Left ventricle myocardium superior (tissue), 1 donor: ENCODE measurements around the gene CDR2. TPM values are rescaled to one million over a fixed set of nuclear protein-coding genes. Genes with fewer than 3 reads are reported as not detected.
"Not testable (repeated sequence)": the region's sequence is repeated elsewhere in the genome, so short reads cannot be mapped to it uniquely, and the experiment has no call there.

Experiments
- ATAC-seq: fragments of 200-7000 bp; cut with Tn5 transposase; one replicate; pipeline ENCODE4 v1.9.1; 2020; ENCODE audit warnings: mild to moderate bottlenecking, moderate library complexity
- DNase-seq: peaks from one replicate; pipeline ENCODE4 v3.0.0-alpha.2; 2020
- intact Hi-C: fragments of 100-400 bp; cut with micrococcal nuclease; formaldehyde crosslinking; loops from one replicate; pipeline ENCODE4 v1.11.0; 2022
- total RNA-seq: library from RNA; stranded (reverse); fragmentation: NEBNext Ultra II Directional; extraction: Animal tissue kit (Norgen Biotek cat#: 25700); gene quantifications from one replicate; pipeline ENCODE4 v1.2.1, GENCODE V29; 2021
- donor health status: DM: no; HTN: yes; CAD: no; lungs with severe emphysema.

Gene CDR2
- total RNA-seq, 1 donor from 2014 or later: 5.3 TPM

DNA sequence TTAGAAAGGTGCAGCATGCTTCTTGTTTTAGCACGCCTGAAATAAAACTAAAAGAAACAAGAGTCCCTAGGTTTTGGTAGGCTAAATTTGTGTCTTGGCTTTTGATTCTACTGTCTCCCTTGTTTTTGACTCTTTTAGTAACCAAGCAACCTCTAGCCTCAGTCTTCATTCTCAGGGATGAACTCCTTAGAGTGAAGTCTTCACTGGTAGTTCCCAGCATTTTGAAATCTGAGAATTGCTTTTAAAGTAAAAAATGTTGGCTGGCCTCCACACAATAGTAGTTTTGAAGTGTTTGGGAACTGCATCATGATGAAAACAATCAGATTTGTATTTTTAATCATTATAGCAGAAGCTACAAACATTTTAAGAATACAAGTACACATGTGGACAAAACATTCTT is 6.1 kb upstream of the CDR2 start:
- DNase-seq (no peak), ATAC-seq (no peak)
- intact Hi-C loops: no loop called here

DNA sequence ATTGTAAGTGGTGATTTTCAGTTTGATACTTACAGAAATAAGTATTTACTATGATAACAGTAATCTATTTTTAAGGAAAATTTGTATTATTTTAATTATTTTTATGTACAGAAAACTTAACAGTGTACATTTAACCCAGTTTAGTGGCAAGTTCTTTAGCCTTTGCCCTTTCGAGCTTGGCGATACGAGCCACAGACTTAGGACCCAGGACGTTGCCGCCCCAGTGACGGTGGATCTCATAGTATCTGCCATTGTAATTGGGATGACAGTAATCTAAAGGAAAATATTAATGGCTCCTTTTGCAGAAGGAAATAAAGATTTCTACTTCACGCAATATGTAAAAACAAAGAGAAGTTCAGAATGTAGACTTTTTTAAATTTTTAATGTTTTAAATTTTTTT is 5.2 kb upstream of the CDR2 start:
- DNase-seq (no peak), ATAC-seq (no peak)
- intact Hi-C loops: no loop called here

DNA sequence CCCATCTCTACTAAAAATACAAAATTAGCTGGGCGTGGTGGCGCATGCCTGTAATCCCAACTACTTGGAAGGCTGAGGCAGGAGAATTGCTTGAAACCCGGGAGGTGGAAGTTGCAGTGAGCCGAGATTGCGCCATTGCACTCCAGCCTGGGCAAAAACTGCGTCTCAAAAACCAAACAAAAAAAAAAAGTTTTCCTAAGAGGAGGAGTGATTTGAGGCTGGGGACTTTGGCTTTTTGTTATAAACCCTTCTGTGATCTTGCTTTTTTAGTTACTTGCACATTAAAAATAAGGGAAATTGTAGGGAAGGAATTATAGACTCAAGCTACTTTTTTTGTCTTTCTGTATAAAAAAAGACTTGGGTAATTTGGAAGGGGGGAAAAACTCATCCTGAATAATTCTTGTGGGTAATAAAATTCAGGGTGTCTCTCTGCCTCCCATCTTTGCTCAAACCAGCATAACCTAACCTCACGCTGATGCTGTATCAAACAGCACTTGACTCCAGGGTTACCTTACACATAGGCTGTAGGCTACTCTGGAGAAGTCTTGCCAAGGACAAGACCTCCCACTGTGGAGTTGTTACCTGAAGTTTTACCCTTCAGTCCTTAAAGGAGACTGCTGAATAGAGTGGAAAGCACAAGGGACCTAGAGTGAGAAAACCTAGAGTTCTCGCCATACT is 1.7 kb upstream of the CDR2 start:
- intact Hi-C loops: no loop called here
- no peak for ATAC-seq
- DNase-seq: no peak

DNA sequence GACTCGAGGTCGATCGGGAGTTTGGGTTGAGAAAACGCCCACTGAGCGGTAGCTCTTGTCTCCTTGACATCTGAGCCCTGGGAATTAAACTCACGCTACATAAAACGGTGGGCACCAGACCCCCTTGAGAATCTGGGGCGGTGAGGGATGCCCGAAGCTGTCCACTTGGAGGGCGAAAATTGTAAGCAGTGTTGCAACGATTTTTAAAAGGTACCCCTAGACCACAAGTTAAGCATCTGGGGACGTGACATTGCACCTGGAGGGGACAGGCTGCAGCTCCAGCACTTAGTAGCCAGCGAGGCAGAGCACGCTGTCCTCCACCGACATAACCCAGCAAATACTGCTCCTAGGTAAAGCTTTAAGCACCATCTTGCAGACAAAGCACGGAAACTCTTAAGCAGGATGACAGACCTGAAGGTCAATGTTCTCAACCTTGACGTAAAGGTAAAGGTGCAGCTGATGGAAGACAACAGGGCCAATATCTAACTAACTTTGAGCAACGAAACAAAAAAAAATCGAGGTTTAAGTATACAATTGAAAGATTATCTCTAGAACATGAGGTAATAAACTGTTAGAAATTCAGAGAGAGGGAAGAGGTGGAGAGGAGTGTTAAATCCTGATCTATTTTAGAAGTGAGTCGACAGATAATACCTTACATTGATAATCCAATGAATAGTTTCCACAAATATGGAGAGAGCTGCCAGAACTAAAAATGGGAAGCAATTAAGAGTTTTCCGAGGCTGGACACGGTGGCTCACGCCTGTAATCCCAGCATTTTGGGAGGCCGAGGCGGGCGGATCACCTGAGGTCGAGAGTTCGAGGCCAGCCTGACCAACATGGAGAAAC is 921 bp upstream of the CDR2 start:
- intact Hi-C loops: no loop called here
- ATAC-seq (no peak), DNase-seq (no peak)

DNA sequence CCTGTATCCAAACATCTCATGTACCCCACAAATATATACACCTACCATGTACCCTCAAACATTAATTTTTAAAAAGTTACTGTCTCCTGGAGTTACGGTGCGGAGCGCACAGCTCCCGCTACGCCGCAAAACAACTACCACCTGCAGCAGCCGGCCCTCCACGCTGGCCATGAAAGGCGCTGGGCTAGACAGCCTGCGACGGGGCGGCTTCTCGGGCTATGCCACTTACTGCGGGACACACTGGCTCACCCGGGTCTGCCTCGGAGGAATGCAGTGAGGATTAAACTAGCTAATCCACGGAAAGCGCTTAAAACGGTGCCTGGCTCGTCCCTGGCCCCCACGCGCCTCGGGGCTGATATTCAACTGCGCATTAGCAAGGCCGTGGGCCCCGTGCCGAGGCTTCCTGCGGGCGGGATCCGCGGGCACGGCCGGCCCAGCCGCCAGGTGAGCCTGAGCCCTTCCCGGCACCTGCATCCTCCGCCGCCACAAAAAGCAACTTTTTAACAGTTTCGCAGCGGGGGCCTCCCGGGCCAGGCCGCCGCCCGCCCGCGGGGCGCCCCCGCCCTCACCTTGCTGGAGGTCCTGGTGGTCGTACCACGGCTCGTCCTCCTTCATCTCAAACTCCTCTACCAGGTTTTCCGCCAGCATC is 633 bp downstream of the CDR2 start:
- peak; percentile 75 for DNase-seq
- ATAC-seq: peak; percentile 34
- intact Hi-C loops: no loop called here

DNA sequence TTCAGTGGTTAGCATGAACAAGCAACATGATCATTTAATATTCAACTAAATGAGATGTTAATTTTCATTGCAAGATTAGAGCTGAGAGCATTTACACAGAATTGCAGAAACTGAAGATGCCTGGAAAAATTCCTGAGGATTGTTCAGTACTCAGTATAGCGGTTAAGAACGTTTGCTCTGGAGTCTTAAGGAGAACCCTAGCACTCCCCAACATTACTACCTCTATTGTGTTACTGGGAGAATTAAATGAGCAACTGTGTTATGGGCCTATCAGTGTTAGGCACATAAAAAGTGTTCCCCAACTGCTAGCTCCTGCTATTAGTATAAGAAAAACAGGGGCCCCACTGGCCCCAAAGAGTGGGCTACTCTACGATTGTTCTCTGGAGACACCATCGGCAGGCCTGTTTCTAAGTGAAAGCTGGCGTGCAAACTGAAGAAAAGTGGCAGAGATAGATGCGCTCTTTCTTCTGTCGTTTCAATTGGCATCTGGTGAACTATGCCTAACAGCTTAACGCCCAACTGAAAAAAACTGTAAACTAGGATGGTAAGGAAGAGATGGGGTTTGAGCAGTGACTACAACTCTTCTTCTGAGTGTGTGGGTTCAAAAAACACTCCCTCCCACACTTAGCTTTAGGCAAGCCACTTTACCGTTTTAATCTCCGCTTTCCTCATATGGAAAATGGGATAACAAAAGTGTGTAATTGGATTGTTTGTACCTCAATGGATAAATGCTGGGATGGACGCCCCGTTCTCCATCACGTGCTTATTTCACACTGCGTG is 1.3 kb downstream of the CDR2 start:
- intact Hi-C loops: no loop called here
- ATAC-seq (no peak), DNase-seq (no peak)

DNA sequence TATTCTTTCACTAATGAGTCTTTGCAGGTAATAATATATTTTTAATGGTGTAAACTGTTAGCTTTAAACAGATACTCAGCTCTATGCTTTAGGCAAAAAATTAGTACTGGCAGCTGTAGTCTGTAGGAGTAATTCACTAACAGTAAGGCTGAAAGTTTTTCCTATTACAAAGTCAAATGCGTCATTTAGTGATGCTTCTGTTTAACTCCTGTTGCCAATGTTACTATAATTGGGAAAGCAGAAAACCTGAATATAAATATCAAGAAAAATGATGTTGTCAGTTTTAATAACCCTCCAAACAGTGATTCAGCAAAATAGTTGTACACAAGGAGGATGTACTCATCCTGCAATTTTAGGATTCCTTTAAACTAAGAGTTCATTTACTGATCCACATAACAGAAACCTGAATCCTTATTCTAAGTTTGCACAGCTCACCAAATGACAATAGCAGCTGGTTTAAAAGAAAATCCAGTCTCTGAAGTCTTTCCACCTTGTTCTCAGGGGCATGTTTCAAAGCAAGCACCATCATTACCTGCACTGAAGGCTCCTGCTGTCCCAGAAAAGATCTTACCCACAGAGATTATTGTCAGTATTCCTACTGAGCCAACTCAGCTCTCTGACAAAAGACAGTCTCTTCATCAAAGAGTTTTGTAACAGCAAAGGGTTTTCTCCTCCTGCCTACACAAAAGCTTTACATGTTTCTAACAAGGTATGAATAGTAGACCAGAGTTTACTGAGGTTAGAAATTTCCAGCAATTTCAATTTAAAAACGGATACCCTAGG is 4.2 kb downstream of the CDR2 start:
- DNase-seq: no peak
- ATAC-seq: no peak
- intact Hi-C loops: no loop called here

DNA sequence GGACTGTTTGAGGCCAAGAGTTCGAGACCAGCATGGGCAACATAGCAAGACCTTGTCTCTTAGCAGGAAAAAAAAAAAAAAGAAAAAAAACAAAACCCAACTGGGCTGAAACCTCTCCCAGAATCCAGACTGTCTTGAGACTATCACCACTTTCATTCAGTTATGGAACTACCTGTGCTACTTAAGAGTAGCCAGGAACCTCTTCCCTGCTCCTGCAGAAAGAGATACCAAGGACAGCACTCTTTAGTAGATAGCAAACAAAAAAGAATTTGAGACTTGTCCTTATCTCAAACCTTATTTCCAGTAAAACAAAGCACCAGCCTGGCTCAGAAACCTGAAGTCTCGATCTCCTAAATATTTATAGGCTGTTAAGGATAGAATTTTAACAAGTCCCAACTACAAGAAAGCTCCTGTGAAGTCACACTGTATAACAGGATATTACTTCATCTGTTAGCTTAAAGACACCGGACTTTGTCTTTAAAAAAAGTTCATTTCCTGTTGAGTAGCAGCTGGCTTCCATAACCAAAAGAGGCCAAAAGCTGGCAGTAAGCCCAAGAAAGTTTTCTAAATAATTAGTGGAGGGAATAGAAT is 5.1 kb downstream of the CDR2 start:
- no peak for DNase-seq
- ATAC-seq: no peak
- intact Hi-C loops: no loop called here

DNA sequence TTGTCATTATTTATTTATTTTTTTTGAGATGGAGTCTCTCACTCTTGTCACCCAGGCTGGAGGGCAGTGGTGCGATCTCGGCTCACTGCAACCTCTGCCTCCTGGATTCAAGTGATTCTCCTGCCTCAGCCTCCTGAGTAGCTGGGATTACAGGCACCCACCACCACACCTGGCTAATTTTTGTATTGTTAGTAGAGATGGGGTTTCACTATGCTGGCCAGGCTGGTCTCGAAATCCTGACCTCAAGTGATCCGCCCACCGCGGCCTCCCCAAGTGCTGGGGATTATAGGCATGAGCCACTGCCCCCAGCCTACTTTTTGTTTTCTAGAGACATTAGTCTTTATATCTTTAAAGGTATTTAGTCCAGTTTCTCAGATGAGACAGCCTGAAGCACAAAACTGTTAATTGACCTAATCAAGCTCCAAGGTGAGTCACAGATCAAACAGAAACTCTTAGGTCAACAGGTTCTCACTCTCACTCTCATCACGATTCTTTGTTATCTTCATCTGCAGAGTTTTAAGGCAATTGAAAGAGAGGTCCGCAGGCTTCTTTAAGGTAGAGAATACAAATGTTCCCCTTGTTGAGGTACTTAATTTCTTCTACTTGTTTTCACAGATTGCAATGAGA is 6.1 kb downstream of the CDR2 start:
- intact Hi-C loops, DNase-seq, ATAC-seq: not testable (repeated sequence)

DNA sequence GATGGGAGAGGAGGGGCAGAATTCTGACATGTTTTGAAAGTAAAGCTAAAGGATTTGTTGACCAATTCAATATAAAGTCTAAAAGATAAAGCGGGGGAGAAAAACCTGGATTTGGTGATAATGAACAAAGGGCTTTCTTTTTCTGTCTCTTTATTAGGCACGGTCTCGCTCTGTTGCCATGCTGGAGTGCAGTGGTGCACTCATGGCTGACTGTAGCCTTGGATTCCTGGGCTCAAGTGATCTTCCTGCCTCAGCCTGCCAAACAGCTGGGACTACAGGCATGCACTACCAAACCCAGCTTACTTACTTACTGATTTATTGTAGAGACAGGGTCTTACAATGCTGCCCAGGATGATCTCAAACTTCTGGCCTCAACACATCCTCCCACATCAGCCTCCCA is 7.5 kb downstream of the CDR2 start:
- DNase-seq (no peak), ATAC-seq (no peak)
- intact Hi-C loops: no loop called here

DNA sequence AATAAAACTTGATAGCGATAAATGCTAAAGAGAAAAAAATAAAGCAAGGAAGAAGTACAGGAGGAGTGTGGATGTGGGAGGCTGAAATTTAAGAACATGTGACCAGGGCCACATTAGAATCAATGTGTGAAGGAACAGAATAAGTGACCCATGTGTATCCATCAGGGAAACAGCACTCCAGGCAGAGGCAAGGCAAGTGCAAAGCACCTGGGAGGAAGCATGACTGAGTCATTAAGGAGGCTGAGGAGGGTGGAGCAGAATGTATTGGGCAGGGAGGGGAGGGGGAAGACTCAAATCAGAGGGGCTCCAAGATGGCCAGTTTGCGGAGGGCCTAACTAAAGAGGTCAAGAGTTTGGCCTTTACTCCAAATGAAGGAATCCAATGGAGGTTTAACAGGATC is 8.0 kb downstream of the CDR2 start:
- intact Hi-C loops: no loop called here
- DNase-seq (no peak), ATAC-seq (no peak)

DNA sequence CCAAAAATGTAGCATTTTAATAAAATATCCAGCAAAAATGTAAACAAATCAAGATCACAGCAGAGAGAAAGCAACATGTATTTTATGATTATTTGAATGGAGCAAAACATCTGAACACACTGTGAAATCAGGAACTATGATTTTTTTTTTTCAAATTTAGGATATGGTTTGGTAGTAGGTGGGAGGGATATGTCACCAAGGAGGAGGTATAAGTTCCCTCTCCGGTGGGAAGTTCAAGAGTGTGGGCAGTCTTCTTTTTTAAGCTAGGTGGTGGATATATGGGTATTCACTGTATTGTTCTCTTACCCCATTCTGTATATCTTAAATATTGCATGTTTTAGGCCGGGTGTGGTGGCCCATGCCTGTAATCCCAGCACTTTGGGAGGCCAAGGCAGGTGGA is 10.2 kb downstream of the CDR2 start:
- no peak for ATAC-seq
- no peak for DNase-seq
- intact Hi-C loops: no loop called here

DNA sequence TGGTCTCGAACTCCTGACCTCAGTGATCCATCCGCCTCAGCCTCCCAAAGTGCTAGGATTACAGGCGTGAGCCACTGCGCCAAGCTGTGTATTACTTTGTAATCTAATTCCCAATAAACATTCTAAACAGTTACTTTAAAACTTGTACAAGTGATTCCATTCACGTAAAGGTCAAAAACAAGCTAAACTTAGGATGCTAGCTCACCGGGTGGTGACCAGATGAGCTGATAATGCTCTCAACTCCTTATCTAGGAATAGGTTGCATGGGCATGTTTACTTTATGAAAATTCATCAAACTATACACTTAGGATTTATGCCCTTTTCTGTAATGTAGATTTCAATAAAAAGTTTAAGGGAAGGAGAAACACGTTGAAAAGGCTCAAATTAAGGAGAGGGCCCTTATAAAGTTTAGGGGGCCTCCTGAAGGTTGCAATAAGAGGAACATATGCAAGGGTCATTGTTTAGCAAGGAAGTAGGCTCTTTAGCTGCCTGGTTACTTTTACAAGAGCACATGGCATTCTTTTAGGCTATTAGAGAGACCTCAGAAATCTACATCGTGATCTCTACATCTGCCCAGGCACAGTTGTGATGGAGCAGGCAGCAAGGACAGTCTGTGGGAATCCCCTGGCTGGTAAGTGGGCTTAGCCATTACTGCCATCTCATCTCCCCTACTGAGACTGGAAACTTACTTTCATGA is 13.3 kb downstream of the CDR2 start:
- DNase-seq (no peak), ATAC-seq (no peak)
- intact Hi-C loops: no loop called here

DNA sequence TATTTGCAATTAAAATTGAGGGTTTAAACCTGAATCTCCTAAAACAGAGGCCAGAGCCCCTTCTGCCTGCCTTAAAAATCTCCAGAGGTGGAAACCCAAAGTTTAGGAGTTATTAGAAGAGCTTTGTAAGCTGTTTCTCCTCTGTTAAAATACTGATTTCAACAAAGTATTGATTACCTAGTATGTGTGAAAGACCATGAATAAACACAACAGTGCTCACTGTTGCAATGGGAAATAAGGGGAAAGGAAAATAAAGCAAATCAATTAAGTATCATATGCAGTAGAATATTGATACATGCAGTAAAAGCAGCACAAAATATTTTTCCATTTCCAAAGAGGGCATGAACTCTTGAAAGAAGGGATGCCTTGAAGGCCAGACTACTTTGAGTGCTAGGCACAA is 14.7 kb downstream of the CDR2 start:
- DNase-seq (no peak), ATAC-seq (no peak)
- intact Hi-C loops: no loop called here

DNA sequence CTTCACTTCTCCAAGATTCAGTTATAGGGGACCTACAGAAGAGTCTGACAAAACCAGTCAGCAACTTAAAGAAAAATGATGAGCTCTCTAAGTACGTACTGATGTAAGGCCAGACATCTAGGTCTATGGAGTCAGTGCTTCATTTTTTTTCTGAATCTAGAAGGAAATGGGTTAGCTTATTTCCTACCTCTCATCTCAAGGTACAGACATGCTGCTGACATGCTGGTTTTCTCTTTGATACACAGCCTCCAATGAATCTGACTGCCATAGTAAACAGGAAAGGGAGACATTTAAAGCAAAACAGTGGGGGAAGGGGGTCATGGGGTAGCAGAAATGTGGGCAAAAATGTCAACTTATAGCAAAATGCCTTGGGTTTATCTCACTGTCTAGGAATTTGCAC is 16.4 kb downstream of the CDR2 start:
- intact Hi-C loops: no loop called here

DNA sequence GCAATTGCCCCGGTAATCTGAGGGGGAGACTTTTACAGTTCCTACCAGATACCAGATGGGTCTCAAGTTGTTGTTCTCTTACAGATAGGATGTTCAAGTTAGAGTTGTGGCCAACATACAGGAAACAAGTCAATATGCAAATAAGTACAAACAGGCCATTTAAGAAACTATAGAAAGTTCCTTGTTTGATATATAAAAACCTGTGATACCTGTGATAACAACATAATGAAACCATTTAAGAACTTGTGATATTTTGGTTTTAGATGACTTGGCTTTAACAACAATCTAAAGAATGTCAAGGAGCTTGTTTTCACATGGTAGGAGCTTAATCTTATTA is 16.8 kb downstream of the CDR2 start:
- ATAC-seq (no peak), DNase-seq (no peak)
- intact Hi-C loops: no loop called here

More for the DNA sequence above, 16.4 kb downstream of the CDR2 start:
- no peak for ATAC-seq
- DNase-seq: no peak

DNA sequence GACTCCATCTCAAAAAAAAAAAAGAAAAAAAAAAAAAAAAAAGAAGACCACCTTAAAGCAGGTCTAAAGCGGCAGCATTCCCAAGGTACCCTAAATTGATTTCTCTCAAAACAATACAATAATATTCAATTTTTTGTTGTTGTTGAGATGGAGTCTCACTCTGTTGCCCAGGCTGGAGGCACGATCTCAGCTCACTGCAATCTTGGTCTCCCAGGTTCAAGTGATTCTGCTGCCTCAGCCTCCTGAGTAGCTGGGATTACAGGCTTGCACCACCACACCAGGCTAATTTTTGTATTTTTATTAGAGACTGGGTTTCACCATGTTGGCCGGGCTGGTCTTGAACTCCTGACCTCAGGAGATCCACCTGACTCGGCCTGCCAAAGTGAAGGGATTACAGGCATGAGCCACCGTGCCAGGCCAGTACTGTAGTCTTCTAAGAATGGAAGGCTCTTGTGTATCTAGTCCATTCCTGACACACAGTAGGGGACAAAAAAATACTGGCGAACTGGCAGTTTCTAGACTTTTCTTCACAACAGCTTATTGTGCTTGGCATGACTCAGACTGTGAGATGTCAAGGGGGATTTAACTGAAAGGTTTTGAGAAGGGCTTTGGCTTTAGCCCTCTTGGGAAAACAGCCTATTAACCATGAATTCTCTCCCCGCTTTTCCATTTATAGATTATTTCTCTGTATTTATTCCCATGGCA is 17.3 kb downstream of the CDR2 start:
- intact Hi-C loops: no loop called here
- ATAC-seq: no peak
- no peak for DNase-seq
